Renal pelvis (tissue), 4 donors: ENCODE measurements around the gene LOXL3. TPM values are rescaled to one million over a fixed set of nuclear protein-coding genes. Genes with fewer than 3 reads are reported as not detected.

Experiments
- DNase-seq: peaks from one replicate; pipeline ENCODE4 v3.0.0-alpha.2; 2013
- polyA plus RNA-seq, 3 donors: library from polyadenylated mRNA; unstranded; fragments of 120-200 nt; gene quantifications; one replicate each; pipeline ENCODE4 v1.2.1, GENCODE V29; 2013; ENCODE audit not compliant: insufficient read length in 3 of 3

LOXL3 gene
- polyA plus RNA-seq, 3 donors, result 10.1 to 11.4 (median 11.4) TPM

DNA sequence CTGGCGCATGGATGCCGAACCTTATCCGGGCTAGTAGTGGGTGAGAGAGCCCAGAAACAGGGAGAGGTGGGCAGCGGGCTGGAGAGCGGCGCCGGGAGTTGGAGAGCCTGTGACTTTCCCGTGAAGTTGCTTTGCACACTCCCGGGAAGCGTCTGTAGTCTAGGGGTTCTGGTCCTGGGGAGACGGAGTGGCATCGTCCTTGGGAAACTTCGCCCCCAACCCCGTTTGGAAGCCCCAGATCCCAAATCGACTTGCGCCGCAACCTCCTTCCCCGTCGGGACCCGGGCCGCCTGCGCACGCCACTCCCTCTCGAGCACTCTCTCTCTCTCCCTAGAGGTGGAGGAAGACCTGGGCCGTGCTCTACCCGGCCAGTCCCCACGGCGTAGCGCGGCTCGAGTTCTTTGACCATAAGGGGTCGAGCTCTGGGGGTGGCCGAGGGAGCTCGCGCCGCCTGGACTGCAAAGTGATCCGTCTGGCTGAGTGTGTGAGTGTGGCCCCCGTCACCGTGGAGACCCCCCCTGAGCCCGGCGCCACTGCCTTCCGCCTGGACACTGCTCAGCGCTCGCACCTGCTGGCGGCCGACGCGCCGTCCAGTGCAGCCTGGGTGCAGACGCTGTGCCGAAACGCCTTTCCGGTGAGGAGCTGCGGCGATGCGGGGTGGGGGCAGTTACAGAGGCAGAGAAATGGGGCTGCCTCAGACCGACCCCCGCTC is 1.2 kb upstream of the LOXL3 start:
- DNase-seq, result no peak

DNA sequence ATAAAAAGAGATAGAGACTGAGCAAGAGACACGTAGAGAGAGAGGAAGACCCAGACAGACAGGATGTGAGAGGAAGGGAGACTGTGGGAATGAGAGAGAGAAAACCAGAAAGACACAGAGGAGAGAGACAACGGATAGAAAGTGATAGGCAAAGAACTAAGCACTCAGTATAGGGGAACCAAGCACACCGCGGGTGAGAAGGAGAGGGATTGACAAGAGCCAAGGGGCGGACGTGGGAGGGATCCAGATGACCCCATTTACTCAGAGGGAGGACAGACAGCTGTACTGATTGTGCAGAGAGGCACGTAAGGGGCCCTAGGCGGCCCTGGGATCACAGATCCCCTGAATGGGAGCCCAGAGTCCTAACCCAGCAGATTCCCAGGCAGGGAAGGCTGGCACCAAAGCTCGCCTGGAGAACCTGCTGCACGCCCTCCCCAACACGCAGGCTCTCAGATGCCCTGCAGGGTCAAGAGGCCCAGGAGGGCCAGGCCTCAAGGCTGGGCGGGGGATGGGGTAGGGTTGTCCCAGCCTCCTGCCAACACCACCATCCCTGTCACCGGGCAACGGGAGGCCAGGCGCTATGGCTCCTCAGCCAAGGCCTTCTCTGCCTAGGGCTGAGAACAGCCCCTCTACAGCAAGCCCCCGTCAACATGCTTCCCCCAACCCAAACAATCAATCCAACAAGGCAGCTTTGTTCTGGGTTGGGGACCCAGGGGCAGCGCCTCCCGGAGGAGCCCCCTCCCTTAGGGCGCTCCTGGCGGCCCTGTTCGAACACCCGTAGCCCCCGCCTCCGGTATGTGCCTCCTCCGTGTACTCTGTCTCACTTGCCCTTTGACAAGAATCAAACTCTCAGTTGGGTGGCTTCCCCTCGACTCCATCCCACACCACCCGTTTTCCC is 579 bp downstream of the LOXL3 start:
- DNase-seq, result no peak

DNA sequence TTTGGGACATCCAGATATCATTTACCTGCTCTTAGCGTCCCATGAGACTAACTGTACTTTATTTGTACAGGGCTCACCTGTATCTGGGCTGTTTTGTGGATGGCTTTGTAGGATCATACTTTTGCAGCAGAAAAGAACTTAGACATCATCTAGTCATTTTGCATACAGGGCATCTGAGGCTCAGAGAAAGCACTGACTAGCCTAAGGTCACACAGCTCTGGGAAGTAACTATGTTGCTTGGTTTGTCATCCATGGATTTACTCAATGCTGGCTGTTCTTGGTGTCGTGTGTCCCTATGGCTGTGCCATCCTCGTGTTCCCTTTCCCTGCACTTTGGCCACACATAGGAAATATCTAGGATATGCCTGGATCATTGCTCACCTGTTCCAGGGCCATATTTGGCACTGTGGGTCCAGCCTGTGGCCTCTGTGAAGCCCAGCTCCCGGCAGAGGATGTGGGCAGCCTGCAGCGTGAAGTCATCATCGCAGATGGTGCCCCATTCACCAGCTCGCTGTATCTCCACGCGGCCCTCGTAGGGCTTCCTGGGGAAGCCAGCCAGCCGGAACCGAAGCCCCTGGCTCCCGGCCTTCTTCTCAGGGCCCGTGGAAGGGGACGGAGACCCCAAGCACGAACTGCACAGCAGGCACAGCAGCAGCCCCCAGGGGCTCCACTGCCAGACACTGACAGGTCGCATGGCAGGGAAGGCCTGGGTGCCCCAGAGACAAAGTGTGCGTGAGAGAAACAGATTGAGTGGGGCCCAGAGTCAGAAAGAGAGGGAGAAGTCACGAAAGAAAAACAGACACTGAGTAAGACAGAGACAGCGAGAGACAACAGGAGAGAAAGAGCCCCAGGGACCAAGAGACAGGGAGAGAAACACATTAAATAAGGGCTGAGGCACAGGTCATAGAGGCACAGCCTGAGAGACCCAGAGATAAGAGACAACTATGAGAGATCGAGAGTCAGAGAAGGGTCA is 1.5 kb downstream of the LOXL3 start:
- DNase-seq, result no peak

DNA sequence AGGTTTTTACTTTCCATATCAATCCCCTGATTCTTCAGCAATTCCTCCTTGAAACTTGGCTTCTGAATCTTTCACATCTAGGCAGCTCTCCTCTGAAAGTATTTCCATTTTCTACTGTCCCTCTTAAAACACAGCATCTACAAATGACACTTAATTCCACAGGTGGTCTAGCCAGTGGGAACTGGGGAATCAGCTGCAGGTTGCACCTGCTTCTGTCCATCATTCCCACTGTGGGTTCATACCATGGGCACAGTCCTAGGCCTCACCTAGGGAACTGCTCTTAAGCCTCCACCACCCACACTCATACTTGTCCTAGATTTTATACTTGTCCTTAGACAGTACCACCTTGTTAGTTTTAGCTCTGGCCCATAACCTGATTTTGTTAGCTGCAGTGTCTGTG is 2.2 kb downstream of the LOXL3 start:
- no peak for DNase-seq

DNA sequence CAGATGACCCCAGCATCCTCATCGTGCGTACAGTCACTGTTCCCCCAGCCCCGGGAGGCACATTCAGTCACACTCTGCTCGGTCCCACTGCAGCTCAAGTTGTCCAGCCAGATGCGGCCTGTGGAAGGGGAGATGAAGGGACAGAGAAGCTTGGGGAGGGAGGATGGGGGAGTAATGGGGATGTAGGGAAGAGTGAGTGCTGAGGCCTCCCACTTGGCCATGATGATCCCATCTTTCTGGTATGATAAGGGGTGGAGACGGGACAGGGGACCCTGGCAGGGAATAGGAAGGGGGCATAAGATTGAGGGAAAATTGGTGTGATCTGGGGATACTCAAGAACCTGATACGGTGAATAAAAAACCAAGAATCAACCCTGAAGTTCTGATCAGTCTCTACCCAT is 3.5 kb downstream of the LOXL3 start:
- no peak for DNase-seq

DNA sequence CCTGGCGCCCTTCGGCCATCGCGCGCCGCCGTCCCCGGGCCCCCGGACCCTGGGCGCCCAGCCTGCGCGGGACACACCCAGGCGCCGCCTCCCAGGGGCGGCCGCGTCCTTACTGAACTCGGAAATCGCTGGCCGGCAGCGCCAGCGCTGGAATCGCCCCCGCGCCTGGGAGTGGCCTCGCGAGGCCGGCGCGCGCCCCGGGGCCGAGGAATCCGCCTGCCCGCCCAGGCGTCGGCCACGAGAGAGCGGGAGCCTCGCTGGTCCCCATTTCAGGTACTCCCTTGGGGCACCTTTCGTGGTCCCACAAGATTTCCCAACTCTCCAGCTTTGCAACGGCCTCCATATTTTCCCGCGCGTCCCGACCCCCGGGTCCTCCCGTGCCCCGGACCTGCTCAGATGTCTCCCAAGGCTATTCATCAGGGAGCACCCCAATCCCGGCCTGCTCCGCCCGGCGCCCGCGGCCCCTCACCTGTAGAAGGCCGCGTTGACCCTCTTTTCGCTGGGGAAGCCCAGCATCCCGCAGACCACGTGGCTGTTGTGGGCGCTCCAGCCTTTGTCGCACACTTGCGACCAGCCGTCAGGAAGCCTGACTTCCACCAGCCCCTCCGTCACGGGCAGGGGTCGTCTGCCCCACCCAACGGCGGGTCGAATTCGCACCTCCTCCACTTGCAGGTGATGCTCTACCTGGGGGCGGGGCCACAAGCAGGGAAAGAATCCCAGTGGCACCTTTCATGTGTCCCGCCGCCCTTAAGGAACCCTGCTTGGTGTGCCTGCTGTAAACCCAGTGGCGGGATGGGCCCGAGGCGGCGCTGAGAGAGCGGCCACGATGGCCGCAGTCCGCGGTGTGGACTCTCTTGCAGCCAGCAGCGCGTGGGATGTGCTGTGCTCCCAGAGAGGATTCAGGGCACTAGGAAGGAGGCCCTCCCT is 4.6 kb downstream of the LOXL3 start:
- peak; percentile 54 for DNase-seq

DNA sequence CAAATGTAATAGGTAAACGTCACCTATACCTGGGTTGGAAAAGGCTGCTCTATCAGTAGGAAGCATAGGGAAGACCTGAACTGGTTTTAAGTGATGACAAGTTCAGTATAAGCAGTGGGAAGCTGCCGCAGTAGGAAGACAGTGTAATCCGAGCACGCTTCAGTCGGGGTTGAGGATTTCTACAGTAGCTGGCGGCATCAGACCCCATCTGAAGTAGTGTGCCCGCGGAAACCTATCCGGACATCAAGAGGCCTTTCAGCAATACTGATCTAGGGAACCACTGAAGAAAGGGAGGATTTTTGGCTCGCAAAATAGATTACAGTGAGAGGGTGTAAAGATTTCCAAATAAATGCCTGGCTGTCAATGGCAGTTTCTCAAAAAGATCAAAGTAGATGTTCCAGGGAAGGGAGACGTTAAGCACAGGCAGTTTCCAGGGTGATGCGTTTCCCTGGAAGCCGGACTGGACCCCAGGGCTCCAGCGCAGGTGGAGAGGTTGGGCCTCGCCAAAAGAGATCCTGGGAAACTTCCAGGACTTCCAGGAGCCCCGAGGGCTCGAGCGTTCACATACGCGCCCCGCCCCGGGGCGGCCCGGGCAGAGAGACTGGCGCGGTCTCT is 5.3 kb downstream of the LOXL3 start:
- DNase-seq, result peak; percentile 22

DNA sequence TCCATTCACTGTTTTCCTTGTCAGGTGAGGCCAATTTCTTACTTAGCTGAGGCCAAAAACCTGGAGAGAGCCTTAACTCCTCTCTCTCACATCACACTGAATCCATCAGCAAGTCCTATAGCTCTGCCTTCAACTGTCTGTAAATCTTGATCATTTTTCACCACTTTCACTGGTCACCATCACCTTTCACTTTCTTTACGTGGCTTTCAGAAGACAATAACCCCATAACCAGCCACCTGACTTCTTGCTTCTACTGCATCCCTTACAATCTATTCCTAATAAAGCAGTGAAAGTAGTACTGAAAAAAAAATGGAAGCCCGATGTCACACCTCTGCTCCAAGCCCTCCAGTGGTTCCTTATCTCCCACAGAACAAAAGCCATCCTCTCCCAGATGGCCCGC is 7.7 kb downstream of the LOXL3 start:
- no peak for DNase-seq

DNA sequence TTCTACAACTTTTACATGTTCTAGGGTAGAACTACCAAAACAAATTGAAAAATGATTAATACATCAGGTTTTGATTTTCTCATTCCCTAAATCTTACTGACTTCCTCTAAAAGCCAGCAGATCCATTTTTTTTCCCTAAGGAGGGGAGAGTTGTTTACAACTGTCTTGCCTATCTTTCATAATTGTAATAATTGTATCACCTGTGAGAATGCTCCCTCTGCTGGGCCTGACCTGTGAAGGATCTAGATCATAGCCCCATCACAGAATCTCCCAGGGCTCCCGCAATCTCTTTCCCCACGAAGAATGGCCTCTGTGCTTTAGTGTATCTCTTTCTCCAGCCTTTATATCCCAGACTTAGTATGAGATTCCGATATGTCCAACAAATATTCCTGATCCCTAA is 9.1 kb downstream of the LOXL3 start:
- no peak for DNase-seq

DNA sequence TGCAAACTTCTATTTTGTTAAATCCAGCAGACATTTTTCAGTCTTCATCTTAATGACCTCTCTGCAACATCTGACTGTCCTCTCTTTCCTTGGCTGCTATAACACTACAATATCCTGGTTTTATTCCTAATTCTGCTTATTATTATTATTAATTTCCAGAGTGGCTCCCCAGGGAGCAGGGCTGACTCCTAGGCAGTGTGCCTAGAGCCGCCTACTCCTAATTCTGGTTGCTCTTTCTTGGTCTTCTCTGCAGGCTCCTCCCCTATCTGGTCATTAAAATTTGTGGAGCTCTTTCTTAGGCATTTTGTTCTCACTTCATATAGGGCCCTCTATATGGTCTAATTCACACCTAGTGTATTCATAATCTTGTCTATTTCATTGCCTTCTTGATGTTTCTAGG is 10.8 kb downstream of the LOXL3 start:
- DNase-seq, result no peak

DNA sequence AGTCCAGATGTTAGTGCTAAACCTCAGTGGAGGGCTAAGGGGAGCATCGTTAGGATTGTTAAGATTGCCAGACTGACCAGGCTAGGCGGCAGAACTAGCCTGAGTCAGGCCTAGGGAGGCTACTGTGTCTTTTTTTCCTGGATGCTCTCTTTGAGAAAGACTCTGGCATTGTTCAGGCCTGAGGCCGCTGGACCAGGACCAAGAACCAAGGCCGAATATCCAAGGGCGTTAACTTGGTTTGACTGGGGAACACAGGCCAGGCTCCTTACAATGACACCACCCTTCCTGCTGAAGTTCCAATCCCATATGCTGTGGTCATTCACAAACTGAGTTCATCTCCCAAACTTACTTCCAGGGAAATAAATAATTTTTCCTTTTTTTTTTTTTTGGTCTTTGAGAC is 13.5 kb downstream of the LOXL3 start:
- DNase-seq, result no peak

DNA sequence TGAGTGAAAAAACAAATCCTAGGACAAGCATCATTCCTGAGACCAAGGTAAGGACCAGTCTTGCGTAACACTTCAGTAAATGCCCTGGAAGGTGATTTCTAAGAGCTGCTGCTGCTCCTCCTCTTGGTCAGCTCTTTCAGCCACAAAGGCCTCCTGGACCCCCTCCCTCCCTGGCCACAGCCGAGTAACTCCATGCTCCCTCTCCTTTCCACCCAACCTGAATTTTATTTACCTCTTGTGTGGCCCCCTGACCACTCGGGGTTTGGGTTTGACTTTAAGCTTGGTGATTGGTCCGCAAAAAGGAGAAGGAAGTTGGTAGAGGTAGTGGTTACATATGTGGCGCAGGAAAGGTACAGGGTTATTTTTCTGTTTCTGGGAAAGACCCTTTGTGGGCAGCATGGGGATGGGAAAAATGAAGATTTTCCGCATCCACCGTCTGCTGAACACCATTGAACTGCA is 14.8 kb downstream of the LOXL3 start:
- DNase-seq, result no peak

DNA sequence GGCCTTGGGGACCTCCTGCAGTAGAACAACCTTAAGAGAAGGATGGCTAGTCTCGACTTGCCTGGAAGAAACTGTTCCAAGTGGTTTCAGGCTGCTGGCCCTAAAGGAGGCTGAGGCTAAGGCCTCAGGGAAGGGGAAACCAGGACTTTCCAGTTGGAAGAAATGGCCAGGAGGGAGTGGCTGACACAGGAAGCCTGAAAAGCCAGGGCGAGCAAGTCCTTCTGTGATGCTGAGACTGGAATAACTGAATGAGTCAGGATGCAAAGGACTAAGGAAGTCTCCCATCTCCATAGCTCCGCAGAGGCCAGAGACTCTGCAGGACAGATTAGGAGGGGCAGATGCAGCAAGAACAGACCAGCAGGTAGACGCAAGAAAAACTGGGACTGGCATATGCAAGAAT is 16.6 kb downstream of the LOXL3 start:
- no peak for DNase-seq

DNA sequence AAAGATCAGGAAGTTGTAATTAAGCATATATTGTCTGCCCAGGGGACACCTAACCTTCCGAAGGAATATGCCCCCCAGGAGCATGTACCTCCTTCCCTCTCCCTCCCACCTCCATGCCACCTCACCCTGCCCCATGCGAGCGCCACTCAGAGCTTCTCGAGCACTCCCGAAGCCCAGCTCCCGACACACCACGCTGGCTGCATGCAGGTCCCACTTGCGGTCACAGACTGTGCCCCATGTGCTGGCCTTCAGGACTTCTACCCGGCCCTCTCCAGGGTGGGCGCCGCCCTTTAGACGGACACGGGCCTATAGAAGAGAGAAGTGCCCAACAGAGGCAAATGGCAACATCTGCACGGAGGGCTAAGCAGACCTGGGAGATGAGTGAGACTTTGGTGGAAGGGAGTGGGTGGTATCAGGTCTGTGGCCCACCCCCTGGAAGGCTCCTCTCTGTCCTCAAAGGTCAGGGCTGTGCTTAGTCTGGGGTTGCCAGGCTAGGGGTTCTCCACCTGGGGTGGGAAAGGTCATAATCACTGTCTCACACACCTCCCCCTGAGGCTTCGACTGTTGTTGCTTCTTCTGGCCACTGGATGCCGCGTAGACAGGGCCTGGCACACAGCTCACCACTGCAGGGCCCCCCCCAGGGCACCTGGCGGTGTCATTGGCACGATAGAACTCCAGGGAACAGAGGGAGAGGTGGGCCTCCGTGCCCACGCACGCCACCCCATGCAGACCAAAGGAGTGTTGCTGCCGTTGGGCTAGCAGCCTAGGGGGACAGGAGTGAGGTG is 17.4 kb downstream of the LOXL3 start:
- DNase-seq, result no peak

DNA sequence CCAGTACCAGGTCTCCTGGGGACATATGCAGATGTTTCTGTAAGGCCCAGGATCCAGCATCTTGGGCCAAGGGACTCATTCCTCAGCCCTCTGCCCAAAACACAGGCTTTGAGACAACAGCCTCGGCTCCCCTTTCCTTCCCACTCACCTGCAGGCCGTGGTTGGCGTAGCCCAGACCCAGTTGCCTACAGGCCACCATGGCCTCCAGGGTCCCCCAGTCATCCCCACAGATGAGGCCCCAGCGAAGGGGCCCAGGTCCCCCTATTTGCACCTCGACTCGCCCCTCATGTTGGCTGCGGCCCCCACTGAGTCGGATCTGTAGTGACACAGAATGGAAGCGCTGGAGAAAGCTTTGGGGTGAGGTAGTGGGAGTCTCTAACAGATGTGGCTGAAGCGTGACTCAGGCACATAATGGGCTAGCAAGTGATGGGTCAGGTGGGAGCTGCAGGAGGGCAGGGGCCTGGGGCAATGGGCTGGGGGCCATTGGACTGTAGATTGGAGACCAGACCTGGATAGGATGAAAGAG is 18.2 kb downstream of the LOXL3 start:
- no peak for DNase-seq

DNA sequence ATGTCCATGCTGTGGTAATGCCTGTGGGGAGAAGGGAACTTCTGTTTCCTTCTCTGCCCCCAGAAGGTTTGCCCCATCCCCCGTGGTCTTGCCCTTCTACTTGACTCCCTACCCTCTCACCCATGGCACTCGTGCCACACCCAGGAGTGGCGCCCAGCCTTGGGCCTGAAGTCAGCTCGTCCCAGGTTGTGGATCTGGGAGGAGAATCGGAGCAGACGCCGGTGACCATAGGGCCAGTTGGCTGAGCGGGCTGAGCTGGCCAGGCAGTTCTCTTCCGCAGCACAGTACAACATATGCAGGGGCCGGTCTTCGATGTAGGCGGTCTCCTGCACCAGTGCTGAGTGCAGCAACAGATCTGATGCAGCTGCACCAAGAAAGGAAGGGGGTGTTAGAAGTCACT is 19.3 kb downstream of the LOXL3 start:
- no peak for DNase-seq

DNA sequence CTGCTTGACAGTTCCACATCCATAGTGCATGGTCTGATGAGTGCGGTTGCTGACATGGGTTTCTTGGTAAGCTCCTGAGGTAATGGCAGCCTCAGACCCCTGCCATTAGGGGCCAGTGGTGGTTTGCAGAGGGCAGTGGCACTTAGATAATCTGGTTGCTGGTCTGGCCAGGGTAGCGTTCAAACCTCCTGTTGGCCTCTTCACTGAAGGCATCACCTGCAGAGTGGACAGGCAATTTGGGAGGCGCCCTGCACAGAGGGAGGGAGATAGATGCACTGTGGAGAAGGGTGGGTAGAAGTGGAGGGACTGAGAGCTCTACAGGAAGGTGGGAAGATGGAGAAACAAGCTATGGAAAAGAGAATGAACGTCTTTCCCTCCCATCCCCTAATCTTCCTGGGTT is 20.3 kb downstream of the LOXL3 start:
- no peak for DNase-seq

DNA sequence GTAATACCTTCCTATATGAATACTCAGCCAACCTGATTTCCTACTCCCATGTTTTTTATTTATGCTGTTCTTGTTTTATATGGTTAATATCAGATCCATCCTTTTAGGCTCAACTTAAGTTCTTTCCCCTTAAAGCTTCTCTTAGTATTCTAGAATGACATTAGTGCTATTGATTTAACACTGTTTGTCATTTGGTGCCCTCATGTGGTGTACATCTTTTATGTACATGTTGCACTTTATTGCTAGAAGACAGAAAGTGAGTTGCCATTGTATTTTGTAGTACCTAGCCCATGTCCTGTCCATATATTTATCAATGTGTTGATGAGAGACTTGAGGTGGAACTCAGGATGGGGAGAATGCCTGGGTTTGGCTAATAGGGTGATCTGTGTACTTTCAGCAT is 21.5 kb downstream of the LOXL3 start:
- no peak for DNase-seq

DNA sequence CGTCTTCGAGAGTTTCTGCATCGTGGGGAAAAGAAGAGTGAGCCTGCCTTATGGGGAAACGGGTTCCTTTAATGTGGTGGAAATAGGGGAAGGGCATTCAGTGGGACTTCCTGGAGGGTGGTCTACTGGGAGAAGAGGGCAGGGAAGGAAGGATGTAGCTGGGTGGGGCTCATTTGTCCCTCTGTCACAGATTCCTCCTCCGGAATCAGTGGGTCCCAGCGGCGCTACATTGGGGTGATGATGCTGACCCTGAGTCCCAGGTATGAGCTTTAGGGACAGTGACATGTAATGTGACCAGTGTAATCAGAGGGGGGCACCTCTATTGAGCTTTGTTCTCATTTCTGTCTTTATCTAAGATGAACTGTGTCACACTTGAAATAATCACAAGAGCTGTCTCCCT is 22.1 kb downstream of the LOXL3 start:
- no peak for DNase-seq
